Endothelial cell of umbilical vein (primary cell): ENCODE data around the gene AADAC.

Source experiments
- EZH2 ChIP-seq: IDR thresholded peaks from 2 replicates; pipeline ENCODE4 v1.6.1; 2012; ENCODE audit warnings: borderline replicate concordance, low read depth, mild to moderate bottlenecking, moderate library complexity, low read length, inconsistent platforms; ENCODE audit not compliant: severe bottlenecking
- FOS ChIP-seq: IDR thresholded peaks from 2 replicates; pipeline ENCODE4 v1.6.1; 2011; ENCODE audit warnings: mild to moderate bottlenecking, low read length, moderate library complexity, borderline replicate concordance; ENCODE audit not compliant: insufficient read depth
- GATA2 ChIP-seq: IDR thresholded peaks from 2 replicates; pipeline ENCODE4 v1.7.0; 2011; ENCODE audit warnings: low read depth, mild to moderate bottlenecking, moderate library complexity, mixed read lengths, low read length; ENCODE audit not compliant: insufficient read length, insufficient read depth
- JUN ChIP-seq: IDR thresholded peaks from 2 replicates; pipeline ENCODE4 v1.6.1; 2011; ENCODE audit warnings: borderline replicate concordance, low read depth; ENCODE audit not compliant: insufficient read length, insufficient read depth
- MAX ChIP-seq: IDR thresholded peaks from 2 replicates; pipeline ENCODE4 v1.6.1; 2011; ENCODE audit not compliant: insufficient read depth, insufficient read length
- MYC ChIP-seq: IDR thresholded peaks from one replicate; pipeline ENCODE4 v1.6.1; 2011; ENCODE audit warnings: mild to moderate bottlenecking, low read depth, low read length
- POLR2A ChIP-seq: IDR thresholded peaks from 2 replicates; pipeline ENCODE4 v1.6.1; 2012; ENCODE audit warnings: low read depth, mild to moderate bottlenecking, control low read depth, low read length
- POLR2AphosphoS5 ChIP-seq: IDR thresholded peaks from 2 replicates; pipeline ENCODE4 v1.6.1; 2012; ENCODE audit warnings: low read depth, mild to moderate bottlenecking, control low read depth, low read length, moderate library complexity; ENCODE audit not compliant: insufficient read depth
- TF ChIP-seq, protein P1 (sequence below), 2 donors: IDR thresholded peaks; 1 replicate in 1 of 2; 2 replicates in 1 of 2; pipeline ENCODE4 v1.5.1; 2011; ENCODE audit warnings: low read length in 2 of 2, mild to moderate bottlenecking in 2 of 2, moderate library complexity in 2 of 2, control low read depth in 1 of 2, inconsistent platforms in 1 of 2, low read depth in 1 of 2; ENCODE audit not compliant: insufficient read depth in 1 of 2; ENCODE audit errors: extremely low read depth in 1 of 2

- TF ChIP-seq, protein P1, sequence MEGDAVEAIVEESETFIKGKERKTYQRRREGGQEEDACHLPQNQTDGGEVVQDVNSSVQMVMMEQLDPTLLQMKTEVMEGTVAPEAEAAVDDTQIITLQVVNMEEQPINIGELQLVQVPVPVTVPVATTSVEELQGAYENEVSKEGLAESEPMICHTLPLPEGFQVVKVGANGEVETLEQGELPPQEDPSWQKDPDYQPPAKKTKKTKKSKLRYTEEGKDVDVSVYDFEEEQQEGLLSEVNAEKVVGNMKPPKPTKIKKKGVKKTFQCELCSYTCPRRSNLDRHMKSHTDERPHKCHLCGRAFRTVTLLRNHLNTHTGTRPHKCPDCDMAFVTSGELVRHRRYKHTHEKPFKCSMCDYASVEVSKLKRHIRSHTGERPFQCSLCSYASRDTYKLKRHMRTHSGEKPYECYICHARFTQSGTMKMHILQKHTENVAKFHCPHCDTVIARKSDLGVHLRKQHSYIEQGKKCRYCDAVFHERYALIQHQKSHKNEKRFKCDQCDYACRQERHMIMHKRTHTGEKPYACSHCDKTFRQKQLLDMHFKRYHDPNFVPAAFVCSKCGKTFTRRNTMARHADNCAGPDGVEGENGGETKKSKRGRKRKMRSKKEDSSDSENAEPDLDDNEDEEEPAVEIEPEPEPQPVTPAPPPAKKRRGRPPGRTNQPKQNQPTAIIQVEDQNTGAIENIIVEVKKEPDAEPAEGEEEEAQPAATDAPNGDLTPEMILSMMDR (IDR thresholded peaks at IDR 0.05; ENCODE audit: extremely low read depth in 1 of 2, insufficient read depth in 1 of 2, low read depth in 1 of 2, low read length in 2 of 2), result no peak
- TF ChIP-seq POLR2AphosphoS5 (no peak), EZH2 (no peak), GATA2 (no peak), POLR2A (no peak), FOS (no peak), MYC (no peak), MAX (no peak), JUN (no peak)
Measured at GRCh38 chr3:151814588-151814987, 672 bp downstream of the AADAC start.
